ENCODE data around the gene CHD3.
A peak's percentile ranks its signal among the peaks of the same experiment; 100 is the strongest.

Gene CHD3

DNA sequence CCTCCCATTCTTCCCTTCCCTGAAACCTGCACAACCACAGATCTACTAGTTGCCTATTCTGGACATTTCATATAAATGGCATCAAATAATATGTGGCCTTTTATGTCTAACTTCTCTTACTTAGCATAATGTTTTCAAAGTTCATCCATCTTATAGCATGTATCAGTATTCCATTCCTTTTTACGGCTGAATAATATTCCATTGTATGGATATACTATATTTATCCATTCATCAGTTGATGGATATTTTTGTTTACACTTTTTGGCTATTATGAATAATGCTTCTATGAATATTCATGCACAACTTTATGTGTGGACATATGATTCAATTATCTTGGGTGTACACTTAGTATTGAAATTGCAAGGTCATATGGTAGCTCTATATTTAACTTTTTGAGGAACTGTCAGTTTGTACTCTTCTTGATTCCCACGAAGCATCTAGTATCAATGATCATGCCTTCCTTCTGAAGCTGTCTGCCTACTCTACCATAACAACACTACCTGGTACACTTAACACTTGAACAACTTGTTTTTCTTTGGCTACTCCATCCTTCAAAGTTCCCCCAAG lies 12.7 kb upstream of the CHD3 start:
- DNase-seq: no peak

DNA sequence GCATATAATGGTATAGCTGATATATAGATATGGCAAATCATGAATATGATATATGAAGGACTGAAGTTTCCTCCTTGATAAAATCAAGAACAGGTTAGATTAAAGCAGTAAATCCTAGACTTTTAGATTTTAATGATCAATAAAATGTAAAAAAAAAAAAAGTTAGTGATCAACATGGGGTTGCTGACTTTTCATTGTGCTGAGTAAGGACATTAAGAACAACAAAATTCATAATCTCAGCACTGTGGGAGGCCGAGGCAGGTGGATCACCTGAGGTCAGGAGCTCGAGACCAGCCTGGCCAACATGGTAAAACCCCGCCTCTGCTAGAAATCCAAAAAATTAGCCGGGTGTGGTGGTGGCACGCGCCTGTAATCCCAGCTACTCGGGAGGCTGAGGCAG lies 10.4 kb upstream of the CHD3 start:
- no peak for DNase-seq

DNA sequence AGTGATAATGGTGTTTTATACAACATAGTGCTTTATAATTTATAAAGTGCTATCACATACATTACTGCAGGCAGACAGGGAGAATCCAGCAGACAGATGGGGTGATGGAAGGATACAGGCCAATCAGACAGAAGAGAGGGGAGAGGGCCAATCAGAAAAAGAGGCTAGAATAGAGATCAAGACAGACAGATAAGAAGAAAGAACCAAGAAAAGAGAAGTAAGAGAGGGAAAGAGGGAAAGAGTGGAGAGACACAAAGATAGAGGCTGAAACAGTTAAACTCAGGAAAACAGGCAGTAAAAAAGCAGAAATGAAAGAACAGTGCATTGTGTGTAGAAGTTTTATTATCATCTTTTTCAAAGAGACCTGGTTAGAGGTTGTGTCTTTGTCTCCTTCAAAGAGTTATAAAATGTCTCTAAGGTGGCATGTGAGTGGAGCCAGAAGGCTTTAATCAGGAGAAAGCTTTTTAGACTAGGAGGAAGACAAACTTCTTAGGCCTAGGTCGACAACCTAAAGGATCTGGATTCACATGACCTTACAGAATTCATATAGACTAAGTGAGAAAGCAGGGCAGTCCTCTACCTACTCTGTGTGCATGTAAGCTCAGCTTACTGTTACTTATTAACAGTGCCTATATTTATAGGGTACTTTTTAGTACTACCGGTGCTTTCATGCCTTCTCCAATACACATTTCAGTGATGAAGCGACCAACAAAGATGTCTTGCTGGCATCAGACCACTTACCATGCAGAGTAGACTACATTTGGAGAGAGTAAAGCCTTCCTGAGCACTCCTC lies 8.3 kb upstream of the CHD3 start:
- DNase-seq: no peak

DNA sequence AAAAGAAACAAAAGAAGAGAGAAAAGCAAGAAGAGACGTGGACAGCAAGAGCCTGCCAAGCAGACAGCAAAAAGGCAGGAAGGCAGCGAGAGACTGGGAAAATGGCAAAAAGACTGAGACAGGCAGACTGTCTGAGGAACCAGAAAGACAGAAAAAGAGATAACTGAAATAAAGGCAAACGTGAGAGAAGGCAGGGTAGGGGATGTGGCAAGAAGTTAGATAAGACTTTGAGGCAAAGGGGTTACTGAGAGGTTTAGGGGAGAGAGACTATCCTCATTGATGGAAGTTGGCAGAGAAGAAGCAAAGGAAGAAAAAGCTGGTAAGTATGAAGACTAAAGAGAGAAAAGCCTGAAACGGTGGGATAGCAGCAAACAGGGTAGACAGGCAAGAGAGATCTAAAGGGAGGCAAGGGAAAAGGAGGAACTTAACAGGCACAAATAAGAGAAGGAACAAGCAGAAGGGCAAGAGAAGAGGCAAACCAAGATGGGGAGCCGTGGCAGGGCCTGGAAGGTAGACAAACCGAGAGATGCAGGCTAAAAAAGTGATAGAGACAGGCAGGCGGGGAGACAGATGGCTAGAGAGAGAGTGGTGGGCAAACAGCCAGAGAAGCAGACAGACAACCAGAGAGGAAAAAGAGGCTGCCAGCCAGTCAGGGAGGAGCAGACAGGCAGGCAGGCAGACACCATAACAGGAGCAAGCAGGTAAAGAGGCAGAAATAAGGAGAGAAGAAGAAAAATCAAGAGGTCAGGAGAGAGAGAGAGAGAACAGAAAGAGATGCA lies 7.1 kb upstream of the CHD3 start:
- no peak for DNase-seq

DNA sequence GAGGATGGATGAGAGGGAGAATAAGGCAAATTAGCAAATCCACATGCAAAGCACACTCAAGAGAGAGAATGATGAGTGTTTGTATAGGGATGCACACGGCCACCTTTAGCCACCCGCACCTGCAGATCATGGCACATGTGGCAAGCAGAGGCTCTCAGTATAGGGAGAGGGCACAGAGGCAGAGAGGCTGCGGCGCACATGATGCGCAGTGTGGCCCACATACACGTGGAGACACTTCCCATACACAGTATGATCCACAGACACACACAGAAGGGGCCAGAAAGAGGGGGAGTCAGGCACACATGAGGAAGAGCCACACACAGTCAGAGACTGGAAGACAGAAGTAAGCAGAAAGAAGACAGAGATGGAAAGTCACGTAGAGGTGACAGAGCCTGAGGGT lies 6.5 kb upstream of the CHD3 start:
- DNase-seq: no peak

DNA sequence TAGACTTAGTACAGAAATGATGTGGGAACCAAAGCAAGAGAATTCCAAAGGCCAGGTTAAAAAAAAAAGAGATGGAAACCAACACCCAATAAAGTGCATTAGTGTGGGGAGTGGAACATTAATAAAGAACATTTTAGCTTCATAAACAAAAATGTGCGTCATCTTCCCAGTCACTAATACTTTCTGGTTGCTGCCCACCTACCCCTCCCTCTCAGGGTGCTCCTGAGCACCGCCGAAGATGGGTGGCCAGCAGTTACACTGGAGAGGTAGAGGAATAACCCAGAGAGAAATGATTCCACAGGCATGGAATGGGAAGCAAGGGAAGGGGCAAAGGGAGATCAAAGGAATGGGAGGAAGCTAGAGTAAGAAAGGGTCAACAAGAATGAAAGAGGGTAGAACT lies 6.0 kb upstream of the CHD3 start:
- DNase-seq: no peak

DNA sequence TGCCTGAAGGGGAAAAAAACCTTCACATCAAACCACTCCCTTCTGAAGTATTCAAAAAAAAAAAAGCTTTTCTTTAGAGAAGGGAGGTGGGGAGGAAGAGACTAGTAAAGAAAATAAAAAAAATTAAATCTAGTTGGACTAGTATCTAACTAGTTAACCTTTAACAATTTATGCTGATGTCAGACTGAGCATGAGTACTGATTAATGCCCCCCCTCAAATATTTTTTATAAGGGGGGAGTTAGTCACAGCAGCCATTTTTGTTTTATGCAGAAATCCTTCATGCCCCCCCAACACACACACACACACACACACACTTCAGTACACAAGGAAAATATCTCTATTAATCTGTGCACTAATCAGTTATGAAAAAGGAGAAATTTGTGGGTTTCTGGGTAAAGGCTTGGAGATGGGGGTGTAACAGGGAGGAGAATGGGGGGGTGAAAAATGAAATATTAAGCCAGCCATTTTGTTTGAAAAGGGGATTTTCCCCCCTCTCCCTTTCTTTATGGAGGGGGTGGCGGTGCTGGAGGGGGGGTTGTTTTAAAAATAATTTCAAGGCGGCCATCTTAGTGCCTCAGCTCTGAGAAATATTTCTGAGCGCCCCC lies 4.7 kb upstream of the CHD3 start:
- DNase-seq: no peak

DNA sequence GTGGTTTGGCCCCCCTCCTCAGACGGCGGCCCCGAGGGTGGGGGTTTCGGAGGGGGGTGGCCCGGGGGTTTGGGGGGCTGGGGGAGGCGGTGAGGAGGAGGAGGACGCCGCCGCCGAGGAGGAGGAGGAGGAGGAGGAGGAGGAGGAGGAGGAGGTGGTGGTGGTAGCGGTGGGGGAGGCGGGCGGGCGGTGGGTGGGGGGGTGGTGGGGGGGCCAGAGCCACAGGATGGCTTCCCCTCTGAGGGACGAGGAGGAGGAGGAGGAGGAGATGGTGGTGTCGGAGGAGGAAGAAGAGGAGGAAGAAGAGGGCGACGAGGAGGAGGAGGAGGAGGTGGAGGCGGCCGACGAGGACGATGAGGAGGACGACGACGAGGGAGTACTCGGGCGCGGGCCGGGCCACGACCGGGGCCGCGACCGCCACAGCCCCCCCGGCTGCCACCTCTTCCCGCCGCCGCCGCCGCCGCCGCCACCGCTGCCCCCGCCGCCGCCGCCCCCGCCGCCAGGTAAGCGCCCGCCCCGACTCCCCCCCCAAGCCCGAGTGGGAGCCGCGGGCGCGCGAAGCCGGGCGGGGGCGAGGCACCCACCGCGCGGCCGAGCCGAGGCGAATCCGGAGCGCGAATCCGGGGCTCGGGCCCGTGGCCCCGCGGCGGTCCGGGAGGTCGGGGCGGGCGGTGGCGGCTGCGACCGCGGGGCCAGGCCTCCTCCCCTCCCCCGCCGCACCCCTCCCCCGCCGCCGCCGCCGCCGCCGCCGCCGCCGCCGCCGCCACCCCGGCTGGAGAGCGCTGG lies 3.8 kb upstream of the CHD3 start:
- DNase-seq: peak; percentile 52

DNA sequence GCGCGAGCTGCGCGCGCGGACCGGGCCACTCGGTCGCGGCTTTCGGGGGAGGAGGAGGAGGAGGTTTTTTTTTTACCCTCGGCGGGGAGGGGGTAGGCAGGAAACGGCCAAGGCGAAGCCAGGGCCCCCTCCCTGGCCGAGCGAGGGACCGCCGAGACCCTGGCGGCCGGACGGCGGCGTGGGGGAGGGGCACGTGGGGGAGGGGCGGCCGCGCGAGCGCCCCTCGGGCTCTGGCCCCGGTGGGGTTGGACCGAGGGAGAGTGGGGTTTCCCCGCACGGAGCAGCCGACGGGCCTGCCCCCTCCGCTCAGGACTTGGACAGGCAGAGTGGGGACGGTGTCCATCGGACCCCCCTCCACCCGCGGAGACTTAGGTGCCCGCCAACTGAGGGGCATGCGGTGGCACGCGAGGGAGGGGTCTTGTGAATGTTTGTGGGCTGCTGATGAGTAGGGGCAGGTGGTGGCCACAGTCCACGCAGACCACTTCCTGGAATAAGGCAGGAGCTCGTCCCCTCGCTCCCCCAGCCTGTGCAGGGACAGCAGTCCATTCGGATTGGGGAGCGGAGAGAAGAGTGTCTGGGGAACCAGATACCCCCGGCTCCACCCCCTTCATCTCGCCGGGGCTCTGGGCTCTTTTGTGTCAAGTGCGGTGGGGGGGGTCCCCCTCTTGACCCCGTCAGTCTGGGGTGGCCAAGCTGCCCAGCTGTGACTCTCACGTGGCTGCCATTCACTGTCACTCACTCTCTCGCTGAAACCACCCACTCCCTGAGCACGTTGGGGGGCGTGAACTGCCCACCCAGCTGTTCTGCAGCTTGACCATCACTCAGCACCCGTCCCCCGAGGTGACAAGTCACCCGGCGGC lies 3.0 kb upstream of the CHD3 start:
- DNase-seq: no peak

DNA sequence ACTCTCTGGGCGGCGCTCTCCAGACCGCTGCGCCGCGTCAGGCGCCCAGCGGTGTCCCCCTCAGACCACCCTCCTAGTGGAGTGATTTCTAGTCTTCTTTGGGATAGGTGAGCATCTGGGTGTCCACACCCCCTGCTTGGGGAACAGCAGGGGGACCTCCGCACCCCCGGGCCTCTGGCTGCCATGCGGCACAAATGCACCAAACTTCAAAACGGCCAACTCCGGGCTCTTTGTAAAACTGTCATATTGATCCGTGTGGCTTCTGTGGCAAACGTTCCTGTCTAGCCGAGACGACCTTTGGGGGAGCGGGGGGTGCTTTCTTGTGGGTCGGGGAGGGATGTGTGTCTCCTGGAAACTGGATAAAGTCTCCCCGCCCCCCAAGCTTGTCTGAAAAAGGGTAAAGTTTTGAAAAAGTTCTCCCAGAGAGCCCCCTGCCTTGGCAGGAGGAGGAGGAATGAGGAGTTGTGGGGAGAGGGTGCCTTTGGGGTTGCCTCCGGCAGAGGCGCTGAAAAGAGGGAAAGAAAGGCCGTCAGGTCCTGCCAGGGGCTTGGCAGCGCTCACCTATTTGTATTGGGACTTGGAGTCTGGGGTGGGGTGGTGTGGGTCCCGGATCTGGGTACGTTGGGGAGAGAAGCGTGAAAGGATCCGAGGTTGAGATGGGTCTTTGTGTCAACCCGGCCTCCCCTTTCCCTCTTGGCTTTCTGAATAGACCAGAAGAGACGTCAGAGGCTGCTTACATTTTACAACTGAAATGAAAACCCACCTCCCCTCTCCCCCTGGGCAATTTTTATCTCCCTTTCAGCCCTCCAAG lies 2.2 kb upstream of the CHD3 start:
- DNase-seq: no peak

DNA sequence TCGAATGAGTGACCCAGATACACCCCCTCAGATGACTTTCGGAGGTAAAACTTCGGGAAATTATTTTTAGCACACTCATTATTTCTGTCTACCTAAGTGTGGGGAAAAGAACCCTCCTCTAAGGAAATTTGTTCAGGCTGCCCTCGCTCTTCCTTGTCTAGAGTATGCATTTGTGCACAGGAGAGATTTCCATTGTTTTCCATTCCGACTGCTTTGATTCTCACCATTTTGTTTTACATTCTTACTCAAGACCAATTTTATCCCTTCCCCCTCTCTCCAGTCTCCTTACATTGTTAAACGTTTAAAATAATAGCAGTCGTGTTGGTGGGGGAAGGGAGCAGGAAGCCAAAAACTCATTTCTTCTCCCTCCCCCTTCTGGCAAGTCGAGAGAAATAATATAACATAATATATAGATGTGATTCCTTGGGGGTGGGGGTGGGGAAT lies 1.5 kb upstream of the CHD3 start:
- no peak for DNase-seq

DNA sequence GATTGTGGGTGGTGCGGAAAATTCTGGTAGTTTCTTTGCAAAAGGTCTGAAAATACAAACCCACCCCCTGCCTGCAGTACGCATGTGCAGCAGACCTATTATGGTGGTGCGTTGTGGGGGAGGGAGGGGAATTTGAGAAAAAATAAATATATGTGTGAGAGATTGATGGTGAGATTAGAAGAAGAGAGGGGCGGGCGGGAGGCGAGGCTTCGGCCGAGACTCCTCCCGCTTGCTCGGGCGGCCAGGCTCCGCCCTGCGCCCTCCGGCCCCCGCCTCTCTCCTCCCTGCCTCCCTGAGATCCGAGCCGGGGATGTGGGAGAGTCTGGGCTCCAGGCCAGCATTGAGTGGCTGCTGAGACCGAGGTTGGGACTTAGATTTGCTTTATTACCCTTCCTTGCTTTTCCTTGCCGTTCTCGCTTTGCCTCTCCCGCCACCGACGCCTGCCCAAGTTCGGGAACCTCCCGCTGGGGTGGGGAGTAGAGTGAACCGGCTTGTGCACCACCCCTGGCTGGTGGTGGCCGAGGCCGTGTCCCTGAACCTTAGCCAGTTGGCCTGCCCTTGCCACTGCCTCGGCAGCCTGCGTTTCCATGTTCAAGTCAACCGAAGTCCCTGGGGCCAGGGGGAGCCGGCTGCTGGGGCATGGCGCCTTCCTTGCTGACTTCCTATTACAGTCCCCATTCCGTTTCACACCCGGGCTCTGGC lies 956 bp upstream of the CHD3 start:
- DNase-seq: peak; percentile 51

DNA sequence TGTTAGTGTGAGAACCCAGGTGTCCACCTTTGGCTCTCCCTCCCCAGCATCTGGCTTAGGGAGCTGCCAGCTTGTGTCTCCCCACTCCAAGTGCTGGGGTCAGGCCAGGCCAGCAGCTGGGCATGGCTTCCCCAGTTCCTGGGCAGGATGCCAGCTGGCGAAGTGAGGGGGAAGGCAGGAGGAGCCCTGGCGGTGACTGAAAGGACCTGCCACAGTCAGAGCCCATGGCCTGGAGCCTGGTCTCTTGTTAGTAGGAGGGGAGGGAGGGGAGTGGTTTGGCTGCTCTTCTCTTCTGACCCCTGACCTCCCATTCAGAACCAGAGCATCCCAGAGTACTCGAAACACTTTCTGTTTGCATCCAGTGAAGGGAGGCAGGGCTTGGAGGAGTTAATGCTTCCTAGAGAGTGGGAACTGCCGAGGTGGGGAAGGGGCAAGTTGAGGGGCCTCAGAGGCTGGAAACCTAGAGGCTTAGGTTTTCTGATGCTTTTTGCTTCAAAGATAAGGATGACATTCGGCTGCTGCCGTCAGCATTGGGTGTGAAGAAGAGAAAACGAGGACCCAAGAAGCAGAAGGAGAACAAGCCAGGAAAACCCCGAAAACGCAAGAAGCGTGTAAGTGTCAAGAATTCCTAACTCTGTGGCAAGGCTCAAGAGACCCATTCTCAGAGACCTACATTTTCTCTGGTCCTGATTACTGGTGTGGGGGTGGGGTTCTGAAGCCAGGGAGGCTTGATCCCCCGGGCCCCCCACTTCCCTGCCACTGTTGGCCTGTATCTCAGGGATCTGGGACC lies 772 bp downstream of the CHD3 start:
- no peak for DNase-seq

DNA sequence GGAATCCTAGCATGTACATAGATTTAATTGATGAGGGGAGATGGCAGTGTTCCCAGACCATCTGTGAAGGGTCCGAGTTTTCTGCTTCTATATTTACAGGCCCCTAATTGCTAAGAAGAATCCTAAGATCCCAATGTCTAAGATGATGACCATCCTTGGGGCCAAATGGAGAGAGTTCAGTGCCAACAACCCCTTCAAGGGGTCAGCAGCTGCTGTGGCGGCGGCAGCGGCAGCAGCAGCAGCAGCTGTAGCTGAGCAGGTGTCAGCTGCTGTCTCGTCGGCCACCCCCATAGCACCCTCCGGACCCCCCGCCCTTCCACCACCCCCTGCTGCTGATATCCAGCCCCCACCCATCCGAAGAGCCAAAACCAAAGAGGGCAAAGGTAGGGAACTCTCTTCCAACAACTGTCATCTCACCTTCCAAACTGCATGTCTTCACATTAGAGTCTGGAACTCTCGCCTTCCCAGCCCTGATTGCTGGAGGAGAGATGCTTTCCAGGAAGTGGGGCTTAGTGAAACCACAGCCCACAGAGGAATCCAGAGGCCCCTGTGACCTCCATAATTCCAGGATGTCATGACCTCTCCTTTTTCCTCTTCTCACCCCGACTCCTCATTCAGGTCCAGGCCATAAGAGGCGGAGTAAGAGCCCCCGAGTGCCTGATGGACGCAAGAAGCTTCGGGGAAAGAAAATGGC lies 4.7 kb downstream of the CHD3 start:
- DNase-seq: no peak

DNA sequence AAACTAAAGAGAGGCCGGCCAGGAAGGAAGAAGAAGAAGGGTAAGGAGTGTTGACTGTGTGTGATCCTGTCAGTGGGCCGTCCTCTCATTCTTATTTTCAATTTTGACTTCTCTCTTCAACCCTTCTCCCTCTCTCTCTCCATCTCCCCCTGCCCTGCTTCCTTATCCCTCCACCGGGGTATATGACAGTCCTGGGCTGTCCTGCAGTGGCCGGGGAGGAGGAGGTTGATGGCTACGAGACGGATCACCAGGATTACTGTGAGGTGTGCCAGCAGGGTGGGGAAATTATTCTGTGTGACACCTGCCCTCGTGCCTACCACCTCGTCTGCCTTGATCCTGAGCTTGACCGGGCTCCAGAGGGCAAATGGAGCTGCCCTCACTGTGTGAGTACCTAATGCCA lies 5.6 kb downstream of the CHD3 start:
- DNase-seq: no peak

DNA sequence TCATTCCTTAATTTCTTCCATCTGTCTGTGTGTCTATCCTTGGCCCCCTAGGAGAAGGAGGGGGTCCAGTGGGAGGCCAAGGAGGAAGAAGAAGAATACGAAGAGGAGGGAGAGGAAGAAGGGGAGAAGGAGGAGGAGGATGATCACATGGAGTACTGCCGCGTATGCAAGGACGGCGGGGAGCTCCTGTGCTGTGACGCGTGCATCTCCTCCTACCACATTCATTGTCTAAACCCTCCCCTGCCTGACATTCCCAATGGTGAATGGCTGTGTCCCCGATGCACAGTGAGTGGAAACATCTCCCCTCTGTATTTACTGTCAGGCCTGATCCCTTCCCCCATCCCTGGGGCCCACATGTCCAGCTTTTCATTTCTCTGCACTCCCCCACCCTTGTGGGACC lies 6.3 kb downstream of the CHD3 start:
- DNase-seq: no peak

DNA sequence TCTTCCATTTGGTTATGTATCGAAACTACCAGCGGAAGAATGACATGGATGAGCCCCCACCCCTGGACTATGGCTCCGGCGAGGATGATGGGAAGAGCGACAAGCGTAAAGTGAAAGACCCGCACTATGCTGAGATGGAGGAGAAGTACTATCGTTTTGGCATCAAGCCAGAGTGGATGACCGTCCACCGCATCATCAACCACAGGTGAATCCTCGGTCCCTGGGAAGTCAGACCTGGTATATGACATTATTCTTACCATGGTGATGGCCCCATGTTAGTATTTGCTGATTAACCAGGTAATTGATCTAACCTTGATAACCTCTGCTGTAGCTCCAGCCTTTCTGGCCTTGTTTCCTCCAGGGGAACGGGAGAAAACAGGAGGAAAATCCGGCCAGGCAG lies 8.5 kb downstream of the CHD3 start:
- no peak for DNase-seq

DNA sequence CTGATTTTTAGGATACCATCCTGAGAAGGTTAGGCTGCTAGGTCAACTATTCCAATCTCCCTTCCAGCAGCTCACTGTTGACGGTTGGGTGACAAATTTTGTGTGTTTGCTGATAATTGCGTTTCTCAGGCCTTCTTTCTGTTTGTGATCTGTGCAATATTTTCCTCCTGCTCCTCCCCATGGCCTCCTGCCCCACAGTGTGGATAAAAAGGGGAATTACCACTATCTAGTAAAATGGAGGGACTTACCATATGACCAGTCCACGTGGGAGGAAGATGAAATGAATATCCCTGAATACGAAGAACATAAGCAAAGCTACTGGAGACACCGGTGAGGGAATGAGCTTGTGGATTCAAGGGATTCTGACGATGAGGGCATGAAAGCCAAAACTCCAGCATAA lies 9.2 kb downstream of the CHD3 start:
- no peak for DNase-seq
